ENCODE data around the gene NPAS3.

NPAS3 gene

DNA sequence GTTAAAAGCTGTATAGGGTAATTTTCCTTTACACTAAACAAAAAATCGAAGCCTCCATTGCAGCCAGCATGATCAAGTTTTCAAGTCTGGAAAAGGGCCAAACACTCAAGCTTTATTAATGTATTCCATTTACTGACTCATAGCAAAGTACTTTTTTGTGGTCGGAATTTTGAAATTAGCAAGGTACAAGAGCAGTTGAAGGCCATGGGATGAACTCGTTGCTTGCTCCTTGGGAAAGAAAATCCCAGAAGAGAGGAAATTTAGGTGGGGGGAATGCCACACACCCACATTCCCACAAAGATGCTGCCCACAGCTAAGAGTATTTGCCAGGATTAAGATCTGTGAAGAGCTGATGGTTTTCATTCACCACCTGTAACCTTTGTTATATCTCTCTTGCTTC lies 678.5 kb downstream of the NPAS3 start:
- peak; percentile 37 for DNase-seq (ENCODE audit: low read depth)
- H3K4me3 ChIP-seq (ENCODE audit: control insufficient read depth, low read depth, low read length), result no peak overlapping the region
- TF ChIP-seq, protein P1, sequence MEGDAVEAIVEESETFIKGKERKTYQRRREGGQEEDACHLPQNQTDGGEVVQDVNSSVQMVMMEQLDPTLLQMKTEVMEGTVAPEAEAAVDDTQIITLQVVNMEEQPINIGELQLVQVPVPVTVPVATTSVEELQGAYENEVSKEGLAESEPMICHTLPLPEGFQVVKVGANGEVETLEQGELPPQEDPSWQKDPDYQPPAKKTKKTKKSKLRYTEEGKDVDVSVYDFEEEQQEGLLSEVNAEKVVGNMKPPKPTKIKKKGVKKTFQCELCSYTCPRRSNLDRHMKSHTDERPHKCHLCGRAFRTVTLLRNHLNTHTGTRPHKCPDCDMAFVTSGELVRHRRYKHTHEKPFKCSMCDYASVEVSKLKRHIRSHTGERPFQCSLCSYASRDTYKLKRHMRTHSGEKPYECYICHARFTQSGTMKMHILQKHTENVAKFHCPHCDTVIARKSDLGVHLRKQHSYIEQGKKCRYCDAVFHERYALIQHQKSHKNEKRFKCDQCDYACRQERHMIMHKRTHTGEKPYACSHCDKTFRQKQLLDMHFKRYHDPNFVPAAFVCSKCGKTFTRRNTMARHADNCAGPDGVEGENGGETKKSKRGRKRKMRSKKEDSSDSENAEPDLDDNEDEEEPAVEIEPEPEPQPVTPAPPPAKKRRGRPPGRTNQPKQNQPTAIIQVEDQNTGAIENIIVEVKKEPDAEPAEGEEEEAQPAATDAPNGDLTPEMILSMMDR (IDR thresholded peaks at IDR 0.05; ENCODE audit: control insufficient read depth, insufficient read depth, low read depth, low read length, missing control alignments), result no peak

DNA sequence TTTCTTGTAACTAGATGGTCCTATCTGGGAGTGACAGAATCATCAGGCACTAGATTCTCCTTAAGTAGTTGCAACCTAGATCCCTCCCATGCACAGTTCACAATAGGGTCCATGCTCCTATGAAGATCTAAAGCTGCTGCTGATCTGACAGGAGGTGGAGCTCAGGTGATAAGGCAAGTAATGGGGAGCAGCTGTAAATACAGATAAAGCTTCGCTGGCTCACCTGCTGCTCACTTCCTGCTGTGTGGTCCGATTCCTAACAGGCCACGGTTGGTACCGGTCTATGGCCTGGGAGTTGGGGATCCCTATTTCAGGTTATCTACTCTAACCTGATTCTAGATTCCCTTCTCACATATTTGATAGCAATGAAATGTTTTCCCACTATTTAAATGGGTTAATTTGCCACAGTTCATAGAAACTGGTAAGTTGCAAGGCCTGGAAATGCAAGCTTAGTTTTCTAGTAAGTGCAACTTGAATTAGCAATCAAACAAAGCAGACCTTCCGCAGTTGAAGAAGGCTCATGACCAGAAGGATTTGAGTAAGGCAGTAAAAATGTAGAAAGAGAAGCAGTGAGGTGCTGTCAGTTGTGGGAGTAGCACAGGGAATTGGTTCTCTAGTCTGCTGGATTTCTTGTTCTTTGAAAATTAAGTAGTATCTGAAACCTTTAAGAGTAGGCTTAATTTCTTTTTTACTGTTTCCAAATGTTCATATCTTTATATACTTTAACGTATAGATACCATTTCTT lies 679.9 kb downstream of the NPAS3 start:
- TF ChIP-seq, protein P1 (IDR thresholded peaks at IDR 0.05; ENCODE audit: control insufficient read depth, insufficient read depth, low read depth, low read length, missing control alignments), result no peak
- H3K4me3 ChIP-seq (ENCODE audit: control insufficient read depth, low read depth, low read length), result no peak overlapping the region
- DNase-seq (ENCODE audit: low read depth), result no peak

DNA sequence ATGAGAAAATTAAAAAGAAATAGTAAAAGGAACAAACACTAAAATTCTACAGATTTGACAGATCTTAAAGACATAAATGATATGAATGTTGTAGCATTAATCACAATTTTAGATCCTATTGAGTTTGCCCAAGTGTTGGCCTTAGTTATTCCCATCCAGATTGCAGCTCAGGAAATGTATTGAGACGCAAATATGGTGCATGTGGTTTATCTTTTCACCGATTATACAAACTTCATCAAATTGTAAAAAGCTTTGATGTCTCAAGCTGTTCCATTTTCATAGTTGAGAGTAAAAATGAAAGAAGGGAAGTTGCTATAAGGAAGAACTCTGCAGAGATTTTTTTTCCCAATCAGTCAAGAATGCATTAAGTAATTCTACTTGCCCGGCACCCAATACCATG lies 683.8 kb downstream of the NPAS3 start:
- TF ChIP-seq, protein P1 (IDR thresholded peaks at IDR 0.05; ENCODE audit: control insufficient read depth, insufficient read depth, low read depth, low read length, missing control alignments), result no peak
- H3K4me3 ChIP-seq (ENCODE audit: control insufficient read depth, low read depth, low read length), result no peak overlapping the region
- no peak for DNase-seq (ENCODE audit: low read depth)

DNA sequence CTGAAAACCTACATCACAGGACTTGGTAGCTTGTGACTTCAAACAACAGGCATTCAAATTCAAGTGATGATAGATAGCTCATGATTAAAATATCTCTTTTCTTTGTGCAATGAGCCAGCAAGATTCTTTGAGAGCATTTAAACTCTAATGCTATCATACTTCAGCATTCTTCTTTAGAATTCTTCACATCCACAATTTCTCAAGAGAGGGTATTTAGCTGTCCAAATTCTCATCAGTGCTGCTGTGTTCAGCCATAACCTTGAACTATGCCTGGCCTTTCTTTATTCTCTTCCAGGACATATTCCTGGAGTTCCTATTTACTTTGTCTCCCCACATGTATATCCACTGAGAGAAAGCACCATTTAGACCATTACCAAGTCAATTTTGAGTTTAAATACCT lies 691.1 kb downstream of the NPAS3 start:
- TF ChIP-seq, protein P1 (IDR thresholded peaks at IDR 0.05; ENCODE audit: control insufficient read depth, insufficient read depth, low read depth, low read length, missing control alignments), result no peak
- H3K4me3 ChIP-seq (ENCODE audit: control insufficient read depth, low read depth, low read length), result no peak overlapping the region
- DNase-seq (ENCODE audit: low read depth), result no peak

DNA sequence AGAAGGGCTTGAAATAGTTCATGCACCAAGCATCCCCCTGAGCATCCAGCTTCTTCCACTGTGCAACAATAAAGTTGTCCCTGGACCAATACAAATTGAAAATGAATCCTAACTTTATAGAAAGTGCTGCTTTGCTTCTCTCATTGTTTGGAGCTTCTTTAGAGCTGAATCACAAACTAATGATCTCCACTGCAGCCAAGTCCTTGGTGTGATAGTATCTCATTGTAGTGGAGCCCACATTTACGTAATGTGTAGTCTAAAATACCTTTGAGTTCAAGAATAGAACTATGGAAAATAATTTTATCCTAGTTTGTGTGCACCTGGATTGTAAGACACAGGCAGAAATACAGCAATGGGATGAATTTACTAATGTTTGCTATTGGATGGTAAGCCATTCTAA lies 692.3 kb downstream of the NPAS3 start:
- H3K4me3 ChIP-seq (ENCODE audit: control insufficient read depth, low read depth, low read length), result no peak overlapping the region
- no peak for DNase-seq (ENCODE audit: low read depth)
- TF ChIP-seq, protein P1 (IDR thresholded peaks at IDR 0.05; ENCODE audit: control insufficient read depth, insufficient read depth, low read depth, low read length, missing control alignments), result no peak

DNA sequence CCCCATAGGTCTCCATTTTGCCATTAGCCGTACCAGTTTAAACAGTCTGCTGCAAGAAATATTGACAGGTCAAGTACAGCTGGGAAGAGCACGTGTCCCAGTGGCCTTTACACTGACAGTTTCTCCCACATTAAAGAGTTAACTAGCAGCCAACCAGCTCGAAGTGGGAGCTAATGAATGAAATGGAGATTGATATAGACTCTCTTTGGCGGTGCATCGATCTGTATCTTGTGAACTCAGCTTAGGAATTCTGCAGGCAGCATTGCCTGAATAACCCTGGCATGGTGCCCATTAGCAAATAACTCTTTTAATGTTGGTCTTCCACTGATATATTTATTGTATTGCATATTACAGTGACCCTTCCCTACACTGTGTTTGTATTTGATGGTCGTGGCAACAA lies 692.8 kb downstream of the NPAS3 start:
- H3K4me3 ChIP-seq (ENCODE audit: control insufficient read depth, low read depth, low read length), result no peak overlapping the region
- DNase-seq (ENCODE audit: low read depth), result no peak
- TF ChIP-seq, protein P1 (IDR thresholded peaks at IDR 0.05; ENCODE audit: control insufficient read depth, insufficient read depth, low read depth, low read length, missing control alignments), result no peak

All from AG09309 (cell line).